DMS79 treated with DMSO at 0.1 percent for 48 hours (cell line): ENCODE results near the gene ICAM3.

Experiments used
- DNase-seq: peaks from one replicate; lab custom pipeline; 2025; lab: John Stamatoyannopoulos, UW

The ICAM3 gene

DNA sequence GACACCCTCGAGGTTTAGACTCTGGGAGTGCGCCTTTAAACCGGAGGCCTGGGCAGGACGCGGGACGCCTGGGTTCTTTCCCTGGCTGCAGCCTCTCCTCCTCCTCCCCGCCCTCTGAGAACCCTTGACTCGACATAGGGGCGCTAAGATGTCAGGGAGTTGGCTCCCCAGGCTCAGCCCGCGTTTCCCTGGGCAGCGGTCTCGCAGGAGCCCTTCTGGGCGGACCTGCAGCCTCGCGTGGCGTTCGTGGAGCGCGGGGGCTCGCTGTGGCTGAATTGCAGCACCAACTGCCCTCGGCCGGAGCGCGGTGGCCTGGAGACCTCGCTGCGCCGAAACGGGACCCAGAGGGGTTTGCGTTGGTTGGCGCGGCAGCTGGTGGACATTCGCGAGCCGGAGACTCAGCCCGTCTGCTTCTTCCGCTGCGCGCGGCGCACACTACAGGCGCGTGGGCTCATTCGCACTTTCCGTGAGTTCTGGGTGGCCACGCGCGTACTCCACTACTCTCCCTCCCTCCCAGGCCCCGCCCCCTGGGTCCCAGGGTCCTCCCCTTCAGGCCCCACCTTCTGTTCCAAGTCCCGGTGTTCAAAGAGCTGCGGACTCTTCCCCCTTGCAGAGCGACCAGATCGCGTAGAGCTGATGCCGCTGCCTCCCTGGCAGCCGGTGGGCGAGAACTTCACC lies 48.4 kb downstream of the ICAM3 start:
- peak; percentile 32 for DNase-seq

GRCh38 chr19:10290357-10290875 lies 49.0 kb downstream of the ICAM3 start:
- DNase-seq: peak; percentile 44

DNA sequence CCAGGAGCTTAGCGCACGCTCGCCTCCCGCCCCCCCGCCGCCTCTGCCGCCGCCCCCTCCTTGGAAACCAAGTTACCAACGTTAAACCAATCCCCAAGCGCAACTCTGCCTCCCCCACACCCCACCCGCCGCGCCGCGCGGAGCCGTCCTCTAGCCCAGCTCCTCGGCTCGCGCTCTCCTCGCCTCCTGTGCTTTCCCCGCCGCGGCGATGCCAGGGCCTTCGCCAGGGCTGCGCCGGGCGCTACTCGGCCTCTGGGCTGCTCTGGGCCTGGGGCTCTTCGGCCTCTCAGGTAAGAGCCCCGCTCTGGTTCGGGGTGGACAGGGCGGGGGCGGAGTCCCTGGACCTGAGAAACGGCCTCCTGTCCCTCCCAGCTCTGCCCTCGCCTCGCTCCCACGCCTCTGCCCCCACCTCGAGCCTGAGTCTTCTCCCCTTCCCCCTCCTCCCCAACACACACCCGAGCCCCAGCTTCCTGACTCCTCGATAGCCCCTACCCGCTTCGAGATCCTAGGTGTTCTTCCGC lies 49.5 kb downstream of the ICAM3 start, which contains the start of gene ICAM5:
ICAM5 (plus strand) TSS at position 117 of the 521 bp plus-strand sequence; CDS start at position 209, 92 bp downstream.
- DNase-seq: peak; percentile 54

DNA sequence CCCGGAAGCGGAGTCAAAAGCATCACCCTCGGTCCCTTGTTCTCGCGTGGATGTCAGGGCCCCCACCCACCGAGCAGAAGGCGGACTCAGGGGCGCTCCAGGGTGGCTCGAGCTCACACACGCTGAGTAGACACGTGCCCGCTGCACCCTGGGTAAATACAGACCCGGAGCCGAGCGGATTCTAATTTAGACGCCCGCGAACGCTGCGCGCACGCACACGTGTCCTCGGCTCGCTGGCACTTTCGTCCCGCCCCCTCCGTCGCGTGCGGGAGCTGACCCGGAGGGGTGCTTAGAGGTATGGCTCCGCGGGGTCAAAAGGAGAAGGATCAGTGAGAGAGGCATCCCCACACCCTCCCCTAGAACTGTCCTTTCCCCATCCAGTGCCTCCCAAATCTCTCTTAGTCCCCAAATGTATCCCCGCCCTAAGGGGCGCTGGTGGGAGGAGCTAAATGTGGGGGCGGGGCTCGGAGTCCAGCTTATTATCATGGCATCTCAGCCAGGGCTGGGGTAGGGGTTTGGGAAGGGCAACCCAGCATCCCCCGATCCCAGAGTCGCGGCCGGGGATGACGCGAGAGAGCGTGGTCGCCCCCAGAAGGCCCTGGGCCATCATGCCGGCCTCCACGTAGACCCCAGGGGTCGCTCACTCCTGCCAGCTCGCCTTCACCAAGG lies 50.1 kb downstream of the ICAM3 start:
- DNase-seq: peak; percentile 80

DNA sequence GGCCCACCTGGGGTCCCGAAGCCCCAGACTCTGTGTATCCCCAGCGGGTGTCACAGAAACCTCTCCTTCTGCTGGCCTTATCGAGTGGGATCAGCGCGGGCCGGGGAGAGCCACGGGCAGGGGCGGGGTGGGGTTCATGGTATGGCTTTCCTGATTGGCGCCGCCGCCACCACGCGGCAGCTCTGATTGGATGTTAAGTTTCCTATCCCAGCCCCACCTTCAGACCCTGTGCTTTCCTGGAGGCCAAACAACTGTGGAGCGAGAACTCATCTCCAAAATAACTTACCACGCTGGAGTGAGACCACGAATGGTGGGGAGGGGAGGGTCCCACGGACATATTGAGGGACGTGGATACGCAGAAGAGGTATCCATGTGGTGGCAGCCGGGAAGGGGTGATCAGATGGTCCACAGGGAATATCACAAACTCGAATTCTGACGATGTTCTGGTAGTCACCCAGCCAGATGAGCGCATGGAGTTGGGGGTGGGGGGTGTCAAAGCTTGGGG lies 50.7 kb downstream of the ICAM3 start:
- peak; percentile 17 for DNase-seq

GRCh38 chr19:10286803-10287737 lies 52.4 kb downstream of the ICAM3 start, which contains the start of gene ICAM4:
Gene ICAM4, plus strand, starts transcription at chr19:10286955. Its CDS starts 58 bp downstream, at chr19:10287013.
- DNase-seq: no peak

GRCh38 chr19:10285393-10285792 lies 54.0 kb downstream of the ICAM3 start:
- DNase-seq: no peak

DNA sequence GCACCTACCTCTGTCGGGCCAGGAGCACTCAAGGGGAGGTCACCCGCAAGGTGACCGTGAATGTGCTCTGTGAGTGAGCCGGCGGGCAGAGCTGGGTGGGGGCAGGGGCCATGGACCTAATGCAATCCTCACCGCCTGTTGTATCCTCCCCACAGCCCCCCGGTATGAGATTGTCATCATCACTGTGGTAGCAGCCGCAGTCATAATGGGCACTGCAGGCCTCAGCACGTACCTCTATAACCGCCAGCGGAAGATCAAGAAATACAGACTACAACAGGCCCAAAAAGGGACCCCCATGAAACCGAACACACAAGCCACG lies 54.5 kb downstream of the ICAM3 start:
- no peak for DNase-seq

DNA sequence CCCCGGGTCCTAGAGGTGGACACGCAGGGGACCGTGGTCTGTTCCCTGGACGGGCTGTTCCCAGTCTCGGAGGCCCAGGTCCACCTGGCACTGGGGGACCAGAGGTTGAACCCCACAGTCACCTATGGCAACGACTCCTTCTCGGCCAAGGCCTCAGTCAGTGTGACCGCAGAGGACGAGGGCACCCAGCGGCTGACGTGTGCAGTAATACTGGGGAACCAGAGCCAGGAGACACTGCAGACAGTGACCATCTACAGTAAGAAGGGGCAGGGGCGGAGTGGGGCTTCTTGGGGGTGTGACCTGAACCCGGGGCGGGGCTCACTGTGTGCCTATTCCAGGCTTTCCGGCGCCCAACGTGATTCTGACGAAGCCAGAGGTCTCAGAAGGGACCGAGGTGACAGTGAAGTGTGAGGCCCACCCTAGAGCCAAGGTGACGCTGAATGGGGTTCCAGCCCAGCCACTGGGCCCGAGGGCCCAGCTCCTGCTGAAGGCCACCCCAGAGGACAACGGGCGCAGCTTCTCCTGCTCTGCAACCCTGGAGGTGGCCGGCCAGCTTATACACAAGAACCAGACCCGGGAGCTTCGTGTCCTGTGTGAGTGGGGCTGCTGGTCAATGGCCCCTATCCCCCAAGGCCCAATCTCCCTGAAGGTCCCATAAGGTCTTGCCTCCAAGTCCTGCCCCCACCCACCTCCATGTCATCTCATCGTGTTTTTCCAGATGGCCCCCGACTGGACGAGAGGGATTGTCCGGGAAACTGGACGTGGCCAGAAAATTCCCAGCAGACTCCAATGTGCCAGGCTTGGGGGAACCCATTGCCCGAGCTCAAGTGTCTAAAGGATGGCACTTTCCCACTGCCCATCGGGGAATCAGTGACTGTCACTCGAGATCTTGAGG lies 55.1 kb downstream of the ICAM3 start:
- DNase-seq: no peak
